Measurements from ENCODE around the gene ADAMTS2. TPM values are rescaled to one million over a fixed set of nuclear protein-coding genes. Genes with fewer than 3 reads are reported as not detected.

The ADAMTS2 gene
- total RNA-seq, 6 experiments from 2014 or later = 31.5 to 38.4 (median 34.1) TPM

DNA sequence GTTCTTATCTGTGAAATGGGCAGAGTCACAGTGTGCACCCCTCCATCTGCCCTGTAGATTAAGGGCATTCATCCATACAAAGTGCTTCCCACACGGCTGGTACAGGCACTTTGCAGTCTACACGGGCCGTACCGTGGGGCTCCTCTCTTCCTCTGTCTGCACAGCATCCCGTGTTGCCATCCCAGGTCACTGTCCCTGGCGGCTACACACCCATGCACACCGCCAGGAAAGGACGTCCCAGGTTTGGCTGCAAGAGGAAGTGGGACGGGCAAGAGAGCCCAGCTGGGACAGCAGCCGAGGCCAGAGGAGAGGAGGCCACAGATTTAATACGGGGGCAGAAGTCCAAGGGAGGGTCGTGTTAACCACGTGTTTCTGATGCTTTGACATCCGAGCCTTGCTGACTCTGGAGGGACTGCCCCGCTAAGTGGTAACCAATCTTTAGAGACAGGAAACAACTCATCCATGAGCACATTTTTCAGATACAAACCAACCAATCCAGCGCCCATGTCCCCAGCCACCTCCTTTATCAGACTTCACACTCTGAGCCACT, 165.1 kb downstream of the ADAMTS2 start:
- no peaks in the 10 kb centered on the region for H3K4me1 Mint-ChIP-seq (ENCODE audit: low read depth)
- no peaks in the 10 kb centered on the region; the same call in 1 of the 2 replicates for H3K9me3 Mint-ChIP-seq
- H3K4me3 Mint-ChIP-seq = no peak overlapping the region
- peaks cover 39% of the 10 kb centered on the region for H3K36me3 Mint-ChIP-seq (ENCODE audit: low read depth)
- TF ChIP-seq, protein P1, sequence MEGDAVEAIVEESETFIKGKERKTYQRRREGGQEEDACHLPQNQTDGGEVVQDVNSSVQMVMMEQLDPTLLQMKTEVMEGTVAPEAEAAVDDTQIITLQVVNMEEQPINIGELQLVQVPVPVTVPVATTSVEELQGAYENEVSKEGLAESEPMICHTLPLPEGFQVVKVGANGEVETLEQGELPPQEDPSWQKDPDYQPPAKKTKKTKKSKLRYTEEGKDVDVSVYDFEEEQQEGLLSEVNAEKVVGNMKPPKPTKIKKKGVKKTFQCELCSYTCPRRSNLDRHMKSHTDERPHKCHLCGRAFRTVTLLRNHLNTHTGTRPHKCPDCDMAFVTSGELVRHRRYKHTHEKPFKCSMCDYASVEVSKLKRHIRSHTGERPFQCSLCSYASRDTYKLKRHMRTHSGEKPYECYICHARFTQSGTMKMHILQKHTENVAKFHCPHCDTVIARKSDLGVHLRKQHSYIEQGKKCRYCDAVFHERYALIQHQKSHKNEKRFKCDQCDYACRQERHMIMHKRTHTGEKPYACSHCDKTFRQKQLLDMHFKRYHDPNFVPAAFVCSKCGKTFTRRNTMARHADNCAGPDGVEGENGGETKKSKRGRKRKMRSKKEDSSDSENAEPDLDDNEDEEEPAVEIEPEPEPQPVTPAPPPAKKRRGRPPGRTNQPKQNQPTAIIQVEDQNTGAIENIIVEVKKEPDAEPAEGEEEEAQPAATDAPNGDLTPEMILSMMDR (IDR thresholded peaks at IDR 0.05) = no peak
- DNase-seq = no peak
- peaks cover 6% of the 10 kb centered on the region for H3K27me3 Mint-ChIP-seq (ENCODE audit: insufficient read depth)
- H3K27ac Mint-ChIP-seq = no peak overlapping the region

DNA sequence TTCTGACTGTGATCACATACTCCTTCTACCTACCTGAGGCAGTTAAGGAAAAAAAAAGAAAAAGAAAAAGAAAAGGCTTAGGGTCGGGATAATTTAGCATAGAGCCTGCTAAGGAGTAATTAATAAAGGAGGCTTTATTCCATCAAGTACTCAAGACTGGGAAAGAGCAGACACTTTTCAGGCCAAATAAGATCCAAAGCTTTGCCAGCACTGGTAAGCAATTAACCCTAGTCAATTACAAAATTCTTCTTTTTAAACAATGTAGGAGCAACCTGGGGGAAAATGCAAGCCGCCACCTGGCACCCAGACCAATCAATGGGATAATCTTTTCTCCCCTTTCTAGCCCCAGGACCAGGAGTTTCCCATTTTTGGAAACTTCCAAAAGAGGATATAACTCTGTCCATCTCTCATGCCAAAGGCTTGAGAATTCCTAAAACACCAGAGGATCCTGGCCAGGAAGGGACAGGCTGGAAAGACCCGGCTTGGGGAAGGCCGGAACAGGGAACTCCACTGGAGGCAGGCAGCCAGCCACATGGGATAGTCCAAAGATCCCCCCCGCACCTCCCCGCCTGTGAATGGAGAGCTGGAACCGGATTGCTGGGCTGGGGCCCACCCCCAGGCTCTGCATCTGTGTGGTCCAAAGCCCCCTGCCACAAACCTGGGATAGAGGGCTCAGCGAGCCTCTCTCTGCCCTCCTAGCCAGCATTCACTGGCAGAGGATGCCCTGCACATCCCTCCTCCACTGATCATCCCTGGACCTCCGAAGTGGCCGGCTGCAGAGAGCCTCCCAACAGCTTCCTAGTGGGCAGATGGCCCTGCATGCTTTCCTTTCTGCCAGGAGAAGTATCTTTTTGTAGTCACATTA, 167.3 kb downstream of the ADAMTS2 start:
- H3K27ac Mint-ChIP-seq = no peak overlapping the region
- TF ChIP-seq, protein P1 (IDR thresholded peaks at IDR 0.05) = no peak
- peaks cover 40% of the 10 kb centered on the region for H3K36me3 Mint-ChIP-seq (ENCODE audit: low read depth)
- DNase-seq = no peak
- H3K27me3 Mint-ChIP-seq (ENCODE audit: insufficient read depth) = peaks cover 7% of the 10 kb centered on the region
- H3K4me1 Mint-ChIP-seq (ENCODE audit: low read depth) = no peaks in the 10 kb centered on the region
- H3K9me3 Mint-ChIP-seq = no peaks in the 10 kb centered on the region; the same call in 1 of the 2 replicates
- no peak overlapping the region for H3K4me3 Mint-ChIP-seq

DNA sequence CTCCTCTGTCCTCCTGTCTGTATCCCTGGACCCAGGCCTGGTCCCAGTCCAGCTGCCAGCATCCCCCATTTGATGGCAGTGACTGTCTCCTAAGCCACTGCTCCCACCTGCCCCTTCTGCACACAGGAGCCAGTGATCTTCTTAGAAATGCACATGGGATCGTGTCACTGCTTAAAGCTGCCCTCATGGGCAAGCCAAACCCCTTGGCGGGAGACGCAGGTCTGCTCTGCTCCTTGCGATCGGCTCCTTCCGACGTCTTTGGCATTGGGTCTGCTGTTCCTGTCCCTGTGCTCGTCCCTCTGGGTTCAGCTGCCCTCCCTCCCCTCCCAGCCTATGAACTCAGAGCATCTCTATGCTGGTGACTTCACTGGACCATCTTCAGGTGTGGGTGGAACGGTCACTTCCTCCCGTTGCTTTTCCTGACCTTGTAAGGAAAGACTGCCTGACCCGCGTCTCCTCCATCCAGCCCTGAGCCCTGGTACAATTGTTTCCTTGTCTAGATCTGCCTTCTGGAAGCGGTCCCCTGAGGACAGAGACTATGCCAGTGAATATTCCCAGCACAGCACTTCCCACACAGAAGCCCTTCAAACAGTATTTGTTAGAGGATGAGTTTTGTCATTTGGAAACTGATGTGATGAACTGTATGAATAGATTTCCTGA, 168.6 kb downstream of the ADAMTS2 start:
- Mint-ChIP-seq H3K4me3 (no peak overlapping the region), H3K4me1 (ENCODE audit: low read depth) (no peaks in the 10 kb centered on the region), H3K9me3 (no peaks in the 10 kb centered on the region; the same call in 1 of the 2 replicates), H3K36me3 (ENCODE audit: low read depth) (peaks cover 40% of the 10 kb centered on the region), H3K27me3 (ENCODE audit: insufficient read depth) (peaks cover 7% of the 10 kb centered on the region), H3K27ac (no peak overlapping the region)
- TF ChIP-seq, protein P1 (IDR thresholded peaks at IDR 0.05) = no peak
- DNase-seq = no peak

DNA sequence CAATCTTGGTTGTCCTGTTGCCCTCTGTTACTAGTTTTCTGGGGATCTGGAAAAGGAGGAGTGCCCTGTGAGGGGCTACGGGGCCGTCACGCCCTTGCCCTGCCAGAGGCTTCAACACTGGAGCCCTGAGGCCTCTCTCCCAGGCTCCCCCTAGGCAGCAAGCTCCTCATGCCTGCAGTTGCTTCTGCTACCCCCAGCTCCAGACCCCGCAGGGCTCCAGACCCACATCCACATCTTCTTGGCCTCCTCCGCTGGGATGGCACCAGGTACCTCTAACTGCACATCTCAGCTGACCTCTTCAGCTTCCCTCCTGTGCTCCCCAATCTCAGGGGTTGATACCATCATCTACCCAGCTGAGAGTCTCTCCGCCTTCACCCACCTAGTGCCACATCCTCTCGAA, 169.1 kb downstream of the ADAMTS2 start:
- no peak for DNase-seq
- H3K4me1 Mint-ChIP-seq (ENCODE audit: low read depth) = no peaks in the 10 kb centered on the region
- H3K4me3 Mint-ChIP-seq = no peak overlapping the region
- peaks cover 7% of the 10 kb centered on the region for H3K27me3 Mint-ChIP-seq (ENCODE audit: insufficient read depth)
- no peaks in the 10 kb centered on the region; the same call in 1 of the 2 replicates for H3K9me3 Mint-ChIP-seq
- TF ChIP-seq, protein P1 (IDR thresholded peaks at IDR 0.05) = no peak
- no peak overlapping the region for H3K27ac Mint-ChIP-seq
- peaks cover 40% of the 10 kb centered on the region for H3K36me3 Mint-ChIP-seq (ENCODE audit: low read depth)

DNA sequence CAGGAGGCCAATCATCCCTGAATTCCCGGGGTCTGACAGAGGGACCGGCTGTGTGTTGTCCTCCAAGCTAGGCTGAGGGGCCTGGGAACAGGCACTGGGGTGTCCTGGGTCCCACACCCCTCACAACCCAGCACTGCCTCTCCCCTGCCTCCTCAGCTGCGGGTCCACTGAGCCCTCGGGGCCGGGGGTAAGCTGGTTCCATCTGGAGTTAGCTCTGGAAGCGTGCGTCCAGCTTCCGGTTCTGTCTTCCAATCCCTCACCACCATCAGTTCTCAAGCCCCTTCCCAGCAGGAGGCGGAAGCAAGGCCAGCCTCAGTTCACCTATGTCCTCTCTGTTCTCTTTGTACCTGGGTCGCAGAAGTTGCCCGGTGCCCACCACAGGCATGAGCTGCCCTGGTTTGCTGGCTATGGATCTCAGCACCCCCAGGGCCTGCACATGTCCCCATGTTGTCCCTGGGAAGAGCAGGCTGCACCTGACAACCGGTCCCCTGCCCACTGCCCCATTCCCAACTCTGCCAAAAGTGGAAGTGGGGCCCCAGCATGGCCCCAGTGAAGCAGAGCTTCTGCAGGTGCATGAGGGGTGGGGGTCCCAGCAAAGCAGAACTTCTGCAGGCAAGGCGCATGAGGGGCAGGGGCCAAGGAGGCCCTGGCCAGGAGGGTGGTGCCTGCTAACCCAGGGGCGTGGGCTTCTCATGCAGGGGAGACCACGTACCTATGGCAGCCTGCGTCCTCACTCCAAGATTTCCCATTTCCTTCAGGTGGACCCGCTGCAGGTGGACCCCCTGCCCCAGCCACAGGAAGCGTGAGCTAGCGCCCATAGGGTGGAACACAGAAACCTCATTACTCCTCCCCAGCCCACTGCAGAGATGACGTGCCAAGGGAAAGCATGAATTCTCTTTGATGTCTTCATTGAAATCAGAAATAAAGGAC, 173.2 kb downstream of the ADAMTS2 start:
- no peak for DNase-seq
- Mint-ChIP-seq H3K27ac (no peak overlapping the region), H3K36me3 (ENCODE audit: low read depth) (peaks cover 27% of the 10 kb centered on the region), H3K27me3 (ENCODE audit: insufficient read depth) (peaks cover 8% of the 10 kb centered on the region), H3K4me3 (no peak overlapping the region), H3K4me1 (ENCODE audit: low read depth) (peaks cover 14% of the 10 kb centered on the region), H3K9me3 (no peaks in the 10 kb centered on the region)
- TF ChIP-seq, protein P1 (IDR thresholded peaks at IDR 0.05) = no peak
